H1 (cell line): ENCODE results near the gene CORO2B. TPM values are rescaled to one million over a fixed set of nuclear protein-coding genes. Genes with fewer than 3 reads are reported as not detected.

Experiments
- CTBP2 ChIP-seq: IDR thresholded peaks from 2 replicates; pipeline ENCODE4 v1.7.0; 2011; ENCODE audit warnings: borderline replicate concordance, mild to moderate bottlenecking, moderate library complexity, mixed read lengths, low read length; ENCODE audit not compliant: insufficient read depth, insufficient read length
- EP300 ChIP-seq, 2 experiments: IDR thresholded peaks; 1 replicate in 1 of 2; 2 replicates in 1 of 2; pipeline ENCODE4 v1.6.1; 2011 to 2012; ENCODE audit warnings: low read depth in 2 of 2, low read length in 2 of 2, mild to moderate bottlenecking in 2 of 2, borderline replicate concordance in 1 of 2, inconsistent platforms in 1 of 2, moderate library complexity in 1 of 2
- HDAC2 ChIP-seq, 2 experiments: fragments of 300-600 bp in 1 of 2; sonication (generic) in 1 of 2; IDR thresholded peaks; 2 replicates each; pipeline ENCODE4 v1.6.1; 2011 to 2012; ENCODE audit warnings: low read depth in 2 of 2, low read length in 2 of 2, mild to moderate bottlenecking in 2 of 2, moderate library complexity in 2 of 2, borderline replicate concordance in 1 of 2, inconsistent platforms in 1 of 2
- MAFK ChIP-seq: IDR thresholded peaks from 2 replicates; pipeline ENCODE4 v1.6.1; 2012; ENCODE audit warnings: low read depth, mild to moderate bottlenecking, improper control_type of control experiment, low read length
- SIRT6 ChIP-seq: IDR thresholded peaks from one replicate; pipeline ENCODE4 v1.7.1; 2012; ENCODE audit warnings: low read length, inconsistent platforms
- SP1 ChIP-seq: IDR thresholded peaks from 2 replicates; pipeline ENCODE4 v1.6.1; 2011; ENCODE audit warnings: low read depth, low read length
- polyA plus RNA-seq, 7 experiments: library from polyadenylated mRNA; depleted of rRNA in 3 of 7; stranded (reverse) in 5 of 7; unstranded in 2 of 7; fragments of >200 nt in 5 of 7; fragments of 200-250 nt in 2 of 7; gene quantifications; 1 replicate in 5 of 7; 2 replicates in 1 of 7; 4 replicates in 1 of 7; pipeline versions ENCODE4 v1.2.1 to v1.2.3, GENCODE V29; 2011 to 2013; ENCODE audit warnings: missing spikeins in 2 of 7, mixed read lengths in 2 of 7
- total RNA-seq: library from RNA; stranded (reverse); fragmentation: NEBNext Ultra II Directional; extraction: Animal tissue kit (Norgen Biotek cat#: 25700); gene quantifications from 2 replicates; pipeline ENCODE4 v1.2.1, GENCODE V29; 2021
- TF ChIP-seq, protein P1 (sequence below): IDR thresholded peaks from 2 replicates; pipeline ENCODE4 v1.6.1; 2011; ENCODE audit warnings: low read depth, mild to moderate bottlenecking, low read length; ENCODE audit not compliant: insufficient read depth

CORO2B gene
- total and polyA plus RNA-seq, 2 of the 8 experiments (the other 6 are each of a cell fraction or from before 2014, with no cell fraction given): 3.4 to 6.7 TPM

DNA sequence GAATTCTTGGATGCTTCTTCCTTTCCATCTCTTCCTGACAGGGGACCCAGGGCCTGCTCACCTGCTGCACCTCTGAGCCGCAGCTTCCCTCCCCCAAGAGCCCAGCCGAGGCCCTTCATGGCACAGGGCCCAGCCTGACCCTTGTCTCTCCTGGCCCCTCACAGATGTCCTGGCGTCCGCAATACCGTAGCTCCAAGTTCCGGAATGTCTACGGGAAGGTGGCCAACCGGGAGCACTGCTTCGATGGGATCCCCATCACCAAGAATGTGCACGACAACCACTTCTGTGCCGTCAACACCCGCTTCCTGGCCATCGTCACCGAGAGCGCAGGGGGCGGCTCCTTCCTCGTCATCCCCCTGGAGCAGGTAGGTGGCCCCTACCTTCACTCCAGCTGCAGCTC is 66.2 kb downstream of the CORO2B start (continued):
- TF ChIP-seq SP1 (no peak), MAFK (no peak), CTBP2 (no peak), EP300 (IDR thresholded peaks at IDR 0.05; ENCODE audit: borderline replicate concordance in 1 of 2, low read depth in 2 of 2, low read length in 2 of 2) (no peak), SIRT6 (no peak), HDAC2 (IDR thresholded peaks at IDR 0.05; ENCODE audit: borderline replicate concordance in 1 of 2, low read depth in 2 of 2, low read length in 2 of 2) (no peak)
- TF ChIP-seq, protein P1, sequence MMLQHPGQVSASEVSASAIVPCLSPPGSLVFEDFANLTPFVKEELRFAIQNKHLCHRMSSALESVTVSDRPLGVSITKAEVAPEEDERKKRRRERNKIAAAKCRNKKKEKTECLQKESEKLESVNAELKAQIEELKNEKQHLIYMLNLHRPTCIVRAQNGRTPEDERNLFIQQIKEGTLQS: no peak
